HEK293T (cell line): ENCODE measurements around the gene FAM3C.

Experiments used
- CTCF ChIA-PET: fragments of 350-600 bp; formaldehyde crosslinking; extraction: SDS; loops from one replicate; lab custom pipeline; 2021; ENCODE audit warnings: antibody characterized with exemption, inconsistent platforms; lab: Yijun Ruan, JAX
- POLR2A ChIA-PET: fragments of 350-600 bp; formaldehyde crosslinking; extraction: SDS; loops from one replicate; lab custom pipeline; 2020; ENCODE audit warnings: antibody characterized with exemption, inconsistent platforms; lab: Yijun Ruan, JAX
- DNase-seq: peaks from one replicate; pipeline ENCODE4 v3.0.0; 2012; ENCODE audit warnings: mixed read lengths; ENCODE audit errors: extremely low spot score
- ARNT ChIP-seq: fragments of 450-650 bp; IDR thresholded peaks from 2 replicates; pipeline ENCODE4 v1.6.1; 2017; ENCODE audit warnings: mild to moderate bottlenecking
- BHLHE40 ChIP-seq: fragments of 450-650 bp; IDR thresholded peaks from 2 replicates; pipeline ENCODE4 v1.6.1; 2016; ENCODE audit warnings: mild to moderate bottlenecking, moderate library complexity, borderline replicate concordance
- CTBP1 ChIP-seq: fragments of 450-650 bp; IDR thresholded peaks from 2 replicates; pipeline ENCODE4 v1.6.1; 2016; ENCODE audit warnings: borderline replicate concordance
- ELF4 ChIP-seq: fragments of 450-650 bp; IDR thresholded peaks from 2 replicates; pipeline ENCODE4 v1.6.1; 2017; ENCODE audit warnings: antibody characterized with exemption
- FOXA1 ChIP-seq: fragments of 450-650 bp; IDR thresholded peaks from 2 replicates; pipeline ENCODE4 v1.6.1; 2016; ENCODE audit warnings: mild to moderate bottlenecking
- FOXK2 ChIP-seq: fragments of 450-650 bp; IDR thresholded peaks from 2 replicates; pipeline ENCODE4 v1.6.1; 2016; ENCODE audit warnings: mild to moderate bottlenecking
- FOXM1 ChIP-seq: fragments of 450-650 bp; IDR thresholded peaks from 2 replicates; pipeline ENCODE4 v1.6.1; 2017; ENCODE audit warnings: mild to moderate bottlenecking, borderline replicate concordance
- HDGF ChIP-seq: fragments of 450-650 bp; IDR thresholded peaks from 2 replicates; pipeline ENCODE4 v1.6.1; 2017; ENCODE audit warnings: antibody characterized with exemption, borderline replicate concordance
- L3MBTL2 ChIP-seq: fragments of 450-650 bp; conservative IDR thresholded peaks from 2 replicates; pipeline ENCODE4 v1.6.1; 2016; ENCODE audit warnings: mild to moderate bottlenecking
- LEF1 ChIP-seq: fragments of 450-650 bp; IDR thresholded peaks from 2 replicates; pipeline ENCODE4 v1.6.1; 2017; ENCODE audit warnings: mild to moderate bottlenecking, borderline replicate concordance
- NFRKB ChIP-seq: fragments of 450-650 bp; IDR thresholded peaks from 2 replicates; pipeline ENCODE4 v1.6.1; 2016; ENCODE audit warnings: mild to moderate bottlenecking, moderate library complexity
- SP1 ChIP-seq: fragments of 450-650 bp; IDR thresholded peaks from 2 replicates; pipeline ENCODE4 v1.6.1; 2017
- SUZ12 ChIP-seq: fragments of 450-650 bp; IDR thresholded peaks from 2 replicates; pipeline ENCODE4 v1.6.1; 2016; ENCODE audit warnings: mild to moderate bottlenecking
- TARDBP ChIP-seq: fragments of 450-650 bp; IDR thresholded peaks from 2 replicates; pipeline ENCODE4 v1.6.1; 2016
- ZNF384 ChIP-seq: fragments of 450-650 bp; IDR thresholded peaks from 2 replicates; pipeline ENCODE4 v1.6.1; 2016
- TF ChIP-seq, protein P1 (sequence below): fragments of 450-650 bp; IDR thresholded peaks from 2 replicates; pipeline ENCODE4 v1.6.1; 2016

Gene FAM3C

DNA sequence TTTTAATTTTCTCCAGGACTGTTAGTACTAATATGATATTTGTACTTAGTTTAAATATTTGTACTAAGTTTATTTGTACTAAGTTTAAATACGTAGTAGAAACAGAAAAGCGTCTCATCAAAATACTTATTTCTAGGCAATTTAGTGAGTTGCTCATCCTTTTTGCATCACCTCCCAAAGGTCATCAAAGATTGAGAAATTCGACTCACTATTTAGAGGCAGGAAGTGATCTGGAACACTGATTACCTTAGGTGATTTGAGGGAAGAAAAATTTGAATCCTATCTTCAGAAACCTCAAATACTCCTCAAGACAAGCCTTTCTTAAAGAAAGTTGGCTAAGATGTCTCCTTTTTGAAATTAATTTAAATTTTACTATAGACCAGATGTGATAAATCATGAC, 52.8 kb downstream of the FAM3C start:
- POLR2A ChIA-PET, result no interaction called here
- TF ChIP-seq NFRKB, result no peak
- TF ChIP-seq FOXM1, result no peak
- no peak for TF ChIP-seq HDGF
- no peak for TF ChIP-seq BHLHE40
- no peak for TF ChIP-seq L3MBTL2
- TF ChIP-seq ARNT, result no peak
- no peak for TF ChIP-seq LEF1
- TF ChIP-seq SUZ12, result no peak
- CTCF ChIA-PET, result no interaction called here
- DNase-seq, result no peak

DNA sequence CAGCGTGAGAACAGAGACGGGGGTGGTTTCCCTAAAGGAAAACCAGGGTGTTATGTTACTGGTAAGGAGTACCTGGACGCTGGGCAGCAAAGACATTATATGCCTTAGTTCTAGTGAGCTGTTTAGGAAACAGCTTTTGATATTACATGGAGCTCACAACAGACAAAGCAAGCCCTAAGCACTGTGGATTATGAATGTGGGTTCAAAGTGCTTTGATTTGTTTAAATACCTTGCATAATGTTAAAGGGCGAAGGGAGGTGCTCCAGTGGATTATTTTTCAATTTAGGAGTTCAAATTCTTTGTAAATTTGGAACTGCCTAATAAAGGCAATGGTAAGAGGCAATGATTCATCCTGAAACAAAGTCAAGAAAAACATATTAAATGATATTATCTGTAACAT, 53.5 kb downstream of the FAM3C start:
- no peak for DNase-seq
- POLR2A ChIA-PET, result no interaction called here
- CTCF ChIA-PET, result no interaction called here
- TF ChIP-seq BHLHE40, result no peak
- TF ChIP-seq ARNT, result no peak
- TF ChIP-seq ELF4, result no peak
- no peak for TF ChIP-seq FOXA1
- no peak for TF ChIP-seq FOXM1
- no peak for TF ChIP-seq SUZ12
- no peak for TF ChIP-seq TARDBP
- TF ChIP-seq SP1, result no peak
- no peak for TF ChIP-seq ZNF384
- TF ChIP-seq HDGF, result no peak
- TF ChIP-seq NFRKB, result no peak
- TF ChIP-seq, protein P1, sequence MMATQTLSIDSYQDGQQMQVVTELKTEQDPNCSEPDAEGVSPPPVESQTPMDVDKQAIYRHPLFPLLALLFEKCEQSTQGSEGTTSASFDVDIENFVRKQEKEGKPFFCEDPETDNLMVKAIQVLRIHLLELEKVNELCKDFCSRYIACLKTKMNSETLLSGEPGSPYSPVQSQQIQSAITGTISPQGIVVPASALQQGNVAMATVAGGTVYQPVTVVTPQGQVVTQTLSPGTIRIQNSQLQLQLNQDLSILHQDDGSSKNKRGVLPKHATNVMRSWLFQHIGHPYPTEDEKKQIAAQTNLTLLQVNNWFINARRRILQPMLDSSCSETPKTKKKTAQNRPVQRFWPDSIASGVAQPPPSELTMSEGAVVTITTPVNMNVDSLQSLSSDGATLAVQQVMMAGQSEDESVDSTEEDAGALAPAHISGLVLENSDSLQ, result no peak
- TF ChIP-seq FOXK2, result no peak
- no peak for TF ChIP-seq LEF1
- TF ChIP-seq L3MBTL2, result no peak
- no peak for TF ChIP-seq CTBP1

DNA sequence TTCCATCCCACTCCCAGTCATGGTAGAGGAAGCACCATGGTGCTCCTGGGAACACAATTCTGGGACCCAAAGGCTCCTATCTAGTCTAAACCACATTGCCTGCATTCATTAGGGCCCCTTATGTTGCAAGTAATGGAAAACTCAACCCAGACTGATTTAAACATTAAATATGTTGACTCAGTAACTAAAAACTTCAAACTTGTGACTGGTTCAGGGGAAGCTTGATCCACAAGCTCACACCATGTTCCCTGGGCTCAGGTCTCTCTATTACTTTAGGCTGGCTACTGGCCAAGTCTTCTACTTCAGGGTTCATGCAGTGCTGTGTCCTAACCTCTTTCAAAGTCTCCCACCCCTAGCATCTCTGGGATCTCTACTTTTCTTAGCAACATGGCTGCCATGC, 54.2 kb downstream of the FAM3C start:
- TF ChIP-seq SUZ12, result no peak
- no peak for TF ChIP-seq TARDBP
- POLR2A ChIA-PET, result no interaction called here
- no peak for DNase-seq
- CTCF ChIA-PET, result no interaction called here

DNA sequence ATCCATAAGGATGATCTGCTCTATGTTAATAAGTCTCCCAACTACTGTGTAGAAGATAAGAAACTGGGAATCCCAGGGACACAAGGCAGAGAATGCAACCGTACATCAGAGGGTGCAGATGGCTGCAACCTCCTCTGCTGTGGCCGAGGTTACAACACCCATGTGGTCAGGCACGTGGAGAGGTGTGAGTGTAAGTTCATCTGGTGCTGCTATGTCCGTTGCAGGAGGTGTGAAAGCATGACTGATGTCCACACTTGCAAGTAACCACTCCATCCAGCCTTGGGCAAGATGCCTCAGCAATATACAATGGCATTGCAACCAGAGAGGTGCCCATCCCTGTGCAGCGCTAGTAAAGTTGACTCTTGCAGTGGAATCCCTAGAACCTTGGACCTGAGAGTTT, 57.0 kb downstream of the FAM3C start:
- no peak for DNase-seq
- TF ChIP-seq HDGF, result no peak
- TF ChIP-seq ARNT, result no peak
- no peak for TF ChIP-seq SP1
- no peak for TF ChIP-seq NFRKB
- TF ChIP-seq FOXM1, result no peak
- no peak for TF ChIP-seq L3MBTL2
- no peak for TF ChIP-seq ZNF384
- TF ChIP-seq ELF4, result no peak
- TF ChIP-seq FOXA1, result no peak
- TF ChIP-seq FOXK2, result no peak
- no peak for TF ChIP-seq TARDBP
- TF ChIP-seq BHLHE40, result no peak
- TF ChIP-seq SUZ12, result no peak
- no peak for TF ChIP-seq LEF1
- no peak for TF ChIP-seq CTBP1
- TF ChIP-seq, protein P1, result no peak
- CTCF ChIA-PET, result no interaction called here
- POLR2A ChIA-PET, result no interaction called here

DNA sequence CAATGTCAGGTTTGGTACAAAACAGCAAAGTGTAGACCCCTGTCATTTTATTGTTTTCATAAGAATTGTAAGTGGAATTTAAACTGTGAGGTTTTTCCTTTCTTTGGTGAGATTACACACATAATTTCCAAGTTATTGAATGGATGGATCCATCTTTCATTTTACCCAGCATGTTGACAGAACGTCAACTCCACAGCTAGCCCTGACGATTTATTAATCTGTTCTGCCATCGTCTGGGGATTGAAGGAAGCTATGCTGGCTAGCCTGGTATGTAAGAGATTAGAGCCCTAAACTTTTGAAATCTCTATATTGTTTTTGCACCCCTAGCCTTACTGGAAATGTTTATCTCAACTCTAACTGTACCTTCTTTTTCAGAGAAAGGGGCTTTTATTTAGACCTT, 58.7 kb downstream of the FAM3C start:
- TF ChIP-seq FOXA1, result no peak
- TF ChIP-seq, protein P1, result peak; percentile 48
- POLR2A ChIA-PET, result no interaction called here

DNA sequence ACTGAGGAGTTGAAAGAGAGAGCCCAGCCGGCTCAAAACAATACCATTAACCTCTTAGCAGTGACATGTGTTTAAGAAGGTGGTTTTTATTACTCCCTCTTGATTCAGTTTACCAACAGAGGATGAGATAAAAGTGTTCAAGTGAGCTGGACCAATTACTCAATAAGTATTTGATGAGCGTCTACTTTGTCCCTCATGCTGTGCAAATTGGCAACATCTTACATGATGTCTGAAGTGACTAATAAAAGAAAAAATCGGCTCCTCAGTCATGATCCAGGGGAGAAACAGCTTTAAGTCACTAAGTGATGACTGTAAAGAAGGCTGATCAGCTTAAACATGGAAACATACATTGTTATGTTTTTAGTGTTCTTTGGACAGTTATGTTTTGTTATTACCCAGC, 59.5 kb downstream of the FAM3C start:
- POLR2A ChIA-PET, result no interaction called here
- DNase-seq, result no peak
- TF ChIP-seq CTBP1 (peak; percentile 80; the same call in 1 of the 2 replicates), ARNT (0 out of 2 replicates have a peak, but pooled peaks have one; percentile 47), FOXM1 (no peak)
- TF ChIP-seq, protein P1, result peak; percentile 42; the same call in 1 of the 2 replicates
- CTCF ChIA-PET, result interaction anchor here (0.8 kb wide), 2 partner anchors 60 to 357 kb away, joined by 3 to 4 read pairs; no protein-coding TSS in a partner anchor

More for the DNA sequence above, 58.7 kb downstream of the FAM3C start:
- CTCF ChIA-PET, result no interaction called here
- DNase-seq, result no peak

DNA sequence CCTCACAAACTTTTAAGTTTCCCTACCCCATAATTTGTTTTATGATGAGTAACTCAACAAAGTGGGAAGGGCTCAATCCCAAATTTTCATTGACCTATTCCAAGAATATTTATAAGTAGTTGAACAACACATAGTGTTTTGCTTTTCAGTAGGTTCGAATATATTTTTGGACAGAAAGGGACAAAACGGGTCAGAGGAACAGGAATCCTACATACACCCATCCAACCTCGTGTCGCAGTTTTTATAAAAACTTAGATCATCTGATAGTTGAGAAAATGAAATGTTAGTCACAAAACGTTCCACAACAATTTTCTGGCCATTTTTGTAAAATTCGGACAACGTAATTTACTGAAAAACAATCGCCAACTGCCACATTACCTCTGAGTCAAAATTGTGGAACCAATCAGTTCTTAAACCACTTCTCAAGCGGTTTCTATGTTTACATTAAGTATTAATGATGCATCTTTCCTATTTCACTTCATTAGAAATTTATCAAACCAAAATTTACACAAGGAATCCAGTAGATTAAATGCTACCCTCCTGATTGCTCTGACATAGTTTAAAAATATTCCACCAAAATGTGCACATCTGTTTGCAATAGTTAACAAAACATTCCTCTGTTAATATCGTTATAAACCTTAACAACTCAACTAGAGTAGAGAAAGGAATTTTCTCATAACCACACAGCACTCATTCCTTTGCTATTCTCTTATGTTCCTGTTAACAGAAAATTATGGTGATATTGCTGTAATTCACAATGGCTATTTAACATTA, 61.0 kb downstream of the FAM3C start:
- no peak for TF ChIP-seq ARNT
- POLR2A ChIA-PET, result no interaction called here

More for the DNA sequence above, 61.0 kb downstream of the FAM3C start:
- DNase-seq, result no peak
- CTCF ChIA-PET, result no interaction called here
